Nephron progenitor cell (in vitro differentiated cells): Measurements from ENCODE around the gene SLC25A20.

Experiments
- DNase-seq: peaks from one replicate; pipeline ENCODE4 v3.0.0; 2021
- H3K27ac Mint-ChIP-seq: 2 replicates; pipeline ENCODE4 v1.8.0; 2021; ENCODE audit warnings: mild to moderate bottlenecking, moderate library complexity, mixed read lengths
- H3K27me3 Mint-ChIP-seq: 2 replicates; pipeline ENCODE4 v1.8.0; 2021; ENCODE audit warnings: mild to moderate bottlenecking, low read depth, mixed read lengths; ENCODE audit not compliant: poor library complexity
- H3K36me3 Mint-ChIP-seq: 2 replicates; pipeline ENCODE4 v1.8.0; 2021; ENCODE audit warnings: low read depth, mixed read lengths
- H3K4me1 Mint-ChIP-seq: 2 replicates; pipeline ENCODE4 v1.8.0; 2021; ENCODE audit warnings: mixed read lengths
- H3K4me3 Mint-ChIP-seq: 2 replicates; pipeline ENCODE4 v1.8.0; 2021; ENCODE audit warnings: mild to moderate bottlenecking, moderate library complexity, mixed read lengths
- H3K9me3 Mint-ChIP-seq: 2 replicates; pipeline ENCODE4 v1.8.0; 2021; ENCODE audit warnings: mild to moderate bottlenecking, moderate library complexity, mixed read lengths
- CTCF ChIP-seq: fragments of 200-600 bp; sonication (generic); IDR thresholded peaks from 2 replicates; pipeline ENCODE4 v1.5.0; 2021; ENCODE audit warnings: antibody characterized with exemption

The SLC25A20 gene

GRCh38 chr3:48877671-48878070 lies 21.0 kb downstream of the SLC25A20 start:
- H3K4me3 Mint-ChIP-seq = no peak overlapping the region
- H3K27me3 Mint-ChIP-seq = peaks cover 4% of the 10 kb centered on the region
- H3K27ac Mint-ChIP-seq = no peak overlapping the region
- no peak for DNase-seq
- H3K4me1 Mint-ChIP-seq = peaks cover 9% of the 10 kb centered on the region
- no peaks in the 10 kb centered on the region for H3K9me3 Mint-ChIP-seq
- H3K36me3 Mint-ChIP-seq = no peaks in the 10 kb centered on the region
- no peak for TF ChIP-seq CTCF

GRCh38 chr3:48863122-48863521 lies 35.6 kb downstream of the SLC25A20 start:
- Mint-ChIP-seq H3K36me3 (no peaks in the 10 kb centered on the region), H3K4me1 (peaks cover 5% of the 10 kb centered on the region), H3K27me3 (no peaks in the 10 kb centered on the region), H3K4me3 (no peak overlapping the region), H3K27ac (no peak overlapping the region), H3K9me3 (no peaks in the 10 kb centered on the region)
- no peak for DNase-seq
- no peak for TF ChIP-seq CTCF

- Mint-ChIP-seq H3K4me3 (no peak overlapping the region), H3K36me3 (no peaks in the 10 kb centered on the region), H3K4me1 (peaks cover 6% of the 10 kb centered on the region), H3K27me3 (no peaks in the 10 kb centered on the region), H3K9me3 (no peaks in the 10 kb centered on the region), H3K27ac (no peak overlapping the region)
- TF ChIP-seq CTCF = no peak
- no peak for DNase-seq
Measured at GRCh38 chr3:48859206-48859605, 39.5 kb downstream of the SLC25A20 start.

- Mint-ChIP-seq H3K4me1 (peaks cover 11% of the 10 kb centered on the region), H3K4me3 (no peak overlapping the region), H3K27me3 (no peaks in the 10 kb centered on the region), H3K27ac (no peak overlapping the region), H3K9me3 (no peaks in the 10 kb centered on the region), H3K36me3 (no peaks in the 10 kb centered on the region)
- TF ChIP-seq CTCF = no peak
- DNase-seq = no peak
Measured at GRCh38 chr3:48858709-48859108, 40.0 kb downstream of the SLC25A20 start.

GRCh38 chr3:48857641-48858040 lies 41.0 kb downstream of the SLC25A20 start:
- Mint-ChIP-seq H3K36me3 (no peaks in the 10 kb centered on the region), H3K9me3 (no peaks in the 10 kb centered on the region), H3K4me3 (no peak overlapping the region), H3K27me3 (no peaks in the 10 kb centered on the region), H3K4me1 (peaks cover 12% of the 10 kb centered on the region), H3K27ac (no peak overlapping the region)
- TF ChIP-seq CTCF = no peak
- no peak for DNase-seq

GRCh38 chr3:48856469-48856868 lies 42.2 kb downstream of the SLC25A20 start:
- H3K27ac Mint-ChIP-seq = peak overlapping the region; percentile 52
- H3K27me3 Mint-ChIP-seq = no peaks in the 10 kb centered on the region
- DNase-seq = no peak

More at GRCh38 chr3:48856469-48856868, 42.2 kb downstream of the SLC25A20 start:
- Mint-ChIP-seq H3K4me1 (peaks cover 21% of the 10 kb centered on the region), H3K9me3 (no peaks in the 10 kb centered on the region), H3K36me3 (no peaks in the 10 kb centered on the region), H3K4me3 (no peak overlapping the region)
- no peak for TF ChIP-seq CTCF
